H9 (cell line): ENCODE results near the gene PFDN1. TPM values are rescaled to one million over a fixed set of nuclear protein-coding genes. Genes with fewer than 3 reads are reported as not detected.

Experiments
- DNase-seq: peaks from one replicate; pipeline ENCODE4 v3.0.0-alpha.2; 2017
- H2AFZ ChIP-seq: one replicate; pipeline ENCODE4 v1.6.1; 2013; ENCODE audit warnings: mild to moderate bottlenecking, low read length, control low read depth, moderate library complexity
- H2AK5ac ChIP-seq: 2 replicates; pipeline ENCODE4 v1.6.1; 2013; ENCODE audit warnings: low read length, control low read depth, mixed read lengths; ENCODE audit not compliant: insufficient read length
- H2BK120ac ChIP-seq: one replicate; pipeline ENCODE4 v1.6.1; 2013; ENCODE audit warnings: low read depth, mild to moderate bottlenecking, low read length, control low read depth, inconsistent platforms; ENCODE audit not compliant: poor library complexity, severe bottlenecking
- H2BK12ac ChIP-seq: 2 replicates; pipeline ENCODE4 v1.6.1; 2013; ENCODE audit warnings: low read length, control low read depth, mixed read lengths, low read depth; ENCODE audit not compliant: insufficient read length
- H2BK15ac ChIP-seq: 2 replicates; pipeline ENCODE4 v1.6.1; 2013; ENCODE audit warnings: low read depth, low read length, control low read depth
- H2BK20ac ChIP-seq: one replicate; pipeline ENCODE4 v1.6.1; 2013; ENCODE audit warnings: low read depth, mild to moderate bottlenecking, low read length, control low read depth, inconsistent platforms; ENCODE audit not compliant: poor library complexity, severe bottlenecking
- H2BK5ac ChIP-seq: 2 replicates; pipeline ENCODE4 v1.6.1; 2013; ENCODE audit warnings: low read length, control low read depth, mixed read lengths; ENCODE audit not compliant: insufficient read length
- H3K14ac ChIP-seq: 2 replicates; pipeline ENCODE4 v1.6.1; 2013; ENCODE audit warnings: low read length, control low read depth; ENCODE audit not compliant: insufficient read depth
- H3K18ac ChIP-seq: 2 replicates; pipeline ENCODE4 v1.6.1; 2013; ENCODE audit warnings: low read depth, mild to moderate bottlenecking, mixed read lengths, low read length, control low read depth; ENCODE audit not compliant: insufficient read length
- H3K23ac ChIP-seq: 2 replicates; pipeline ENCODE4 v1.6.1; 2013; ENCODE audit warnings: low read length, control low read depth, mixed read lengths, low read depth; ENCODE audit not compliant: insufficient read length
- H3K23me2 ChIP-seq: 2 replicates; pipeline ENCODE4 v1.6.1; 2013; ENCODE audit warnings: low read depth, mild to moderate bottlenecking, mixed read lengths, low read length, control low read depth; ENCODE audit not compliant: insufficient read length, poor library complexity, severe bottlenecking
- H3K27ac ChIP-seq: 2 replicates; pipeline ENCODE4 v1.5.1; 2013; ENCODE audit warnings: low read length, control low read depth, mixed read lengths, low read depth; ENCODE audit not compliant: insufficient read length
- H3K27me3 ChIP-seq: 2 replicates; pipeline ENCODE4 v1.6.1; 2013; ENCODE audit warnings: low read length, control low read depth, inconsistent platforms; ENCODE audit not compliant: insufficient read depth
- H3K4ac ChIP-seq: 2 replicates; pipeline ENCODE4 v1.6.1; 2013; ENCODE audit warnings: low read depth, mild to moderate bottlenecking, control low read depth, inconsistent platforms, low read length, moderate library complexity
- H3K4me1 ChIP-seq: 2 replicates; pipeline ENCODE4 v1.6.1; 2013; ENCODE audit warnings: low read length, control low read depth, inconsistent platforms; ENCODE audit not compliant: insufficient read depth
- H3K4me2 ChIP-seq: 2 replicates; pipeline ENCODE4 v1.6.1; 2013; ENCODE audit warnings: low read length, control low read depth, mixed read lengths; ENCODE audit not compliant: insufficient read length, insufficient read depth
- H3K56ac ChIP-seq: 2 replicates; pipeline ENCODE4 v1.6.1; 2013; ENCODE audit warnings: low read depth, mild to moderate bottlenecking, mixed read lengths, low read length, control low read depth; ENCODE audit not compliant: insufficient read length
- H3K79me1 ChIP-seq: 2 replicates; pipeline ENCODE4 v1.6.1; 2013; ENCODE audit warnings: low read depth, mild to moderate bottlenecking, moderate library complexity, low read length, control low read depth, inconsistent platforms; ENCODE audit not compliant: insufficient read depth, poor library complexity, severe bottlenecking
- H3K79me2 ChIP-seq: 2 replicates; pipeline ENCODE4 v1.6.1; 2013; ENCODE audit warnings: low read length, control low read depth, inconsistent platforms; ENCODE audit not compliant: insufficient read depth
- H3K9ac ChIP-seq: 2 replicates; pipeline ENCODE4 v1.6.1; 2013; ENCODE audit warnings: low read length, control low read depth, mixed read lengths; ENCODE audit not compliant: insufficient read length; ENCODE audit errors: extremely low read depth
- H3K9me3 ChIP-seq: one replicate; pipeline ENCODE4 v1.6.1; 2013; ENCODE audit warnings: low read depth, low read length, inconsistent platforms; ENCODE audit not compliant: control insufficient read depth
- H3T11ph ChIP-seq: one replicate; pipeline ENCODE4 v1.6.1; 2013; ENCODE audit warnings: mild to moderate bottlenecking, low read length, control low read depth, inconsistent platforms
- H4K20me1 ChIP-seq: one replicate; pipeline ENCODE4 v1.6.1; 2013; ENCODE audit not compliant: control insufficient read depth, insufficient read length, insufficient read depth
- H4K5ac ChIP-seq: 2 replicates; pipeline ENCODE4 v1.6.1; 2013; ENCODE audit warnings: low read depth, mild to moderate bottlenecking, mixed read lengths, low read length, control low read depth; ENCODE audit not compliant: insufficient read length
- H4K8ac ChIP-seq: replicated peaks from 2 replicates; pipeline ENCODE4 v1.6.1; 2013; ENCODE audit warnings: low read length, control low read depth, mixed read lengths, low read depth; ENCODE audit not compliant: insufficient read length
- H4K91ac ChIP-seq: 2 replicates; pipeline ENCODE4 v1.6.1; 2013; ENCODE audit warnings: low read depth, mild to moderate bottlenecking, moderate library complexity, mixed read lengths, low read length, control low read depth; ENCODE audit not compliant: insufficient read length
- H3K27ac Mint-ChIP-seq, 3 experiments: 2 replicates in 2 of 3; 3 replicates in 1 of 3; pipeline ENCODE4 v1.8.0; 2020 to 2021; ENCODE audit warnings: mixed read lengths in 3 of 3, mild to moderate bottlenecking in 1 of 3, moderate library complexity in 1 of 3
- H3K27me3 Mint-ChIP-seq: 2 replicates; pipeline ENCODE4 v1.8.0; 2021; ENCODE audit warnings: low read depth, mild to moderate bottlenecking, moderate library complexity, mixed read lengths
- H3K36me3 Mint-ChIP-seq, 3 experiments: 2 replicates in 2 of 3; 3 replicates in 1 of 3; pipeline ENCODE4 v1.8.0; 2020 to 2021; ENCODE audit warnings: low read depth in 3 of 3, mixed read lengths in 3 of 3; ENCODE audit not compliant: insufficient read depth in 1 of 3
- H3K4me1 Mint-ChIP-seq, 2 experiments: 2 replicates each; pipeline ENCODE4 v1.8.0; 2020; ENCODE audit warnings: mixed read lengths in 2 of 2
- H3K4me3 Mint-ChIP-seq, 2 experiments: 2 replicates in 1 of 2; 3 replicates in 1 of 2; pipeline ENCODE4 v1.8.0; 2020 to 2021; ENCODE audit warnings: mild to moderate bottlenecking in 2 of 2, mixed read lengths in 2 of 2, moderate library complexity in 1 of 2
- H3K9me3 Mint-ChIP-seq, 2 experiments: 2 replicates in 1 of 2; 3 replicates in 1 of 2; pipeline ENCODE4 v1.8.0; 2020; ENCODE audit warnings: mild to moderate bottlenecking in 2 of 2, mixed read lengths in 2 of 2, moderate library complexity in 1 of 2
- CTCF ChIP-seq: fragments of 200-600 bp; sonication (generic); conservative IDR thresholded peaks from 3 replicates; pipeline ENCODE4 v1.8.0; 2021; ENCODE audit warnings: antibody characterized with exemption, mild to moderate bottlenecking
- WGBS: extraction: QIAGEN DNeasy Blood & Tissue Kit; methylation state at CpG from one replicate; pipeline ENCODE4 v1.1.7; 2013; ENCODE audit warnings: missing lambda C conversion rate, low lambda C conversion rate, mixed read lengths; ENCODE audit not compliant: insufficient read length; ENCODE audit errors: extremely low coverage; 5-methylcytosine and 5-hydroxymethylcytosine counted together
- total RNA-seq: library from RNA; stranded (reverse); gene quantifications from 2 replicates; pipeline ENCODE4 v1.2.1, GENCODE V29; 2021

PFDN1 gene
- total RNA-seq, 1 experiment from 2014 or later = 58.3 TPM

DNA sequence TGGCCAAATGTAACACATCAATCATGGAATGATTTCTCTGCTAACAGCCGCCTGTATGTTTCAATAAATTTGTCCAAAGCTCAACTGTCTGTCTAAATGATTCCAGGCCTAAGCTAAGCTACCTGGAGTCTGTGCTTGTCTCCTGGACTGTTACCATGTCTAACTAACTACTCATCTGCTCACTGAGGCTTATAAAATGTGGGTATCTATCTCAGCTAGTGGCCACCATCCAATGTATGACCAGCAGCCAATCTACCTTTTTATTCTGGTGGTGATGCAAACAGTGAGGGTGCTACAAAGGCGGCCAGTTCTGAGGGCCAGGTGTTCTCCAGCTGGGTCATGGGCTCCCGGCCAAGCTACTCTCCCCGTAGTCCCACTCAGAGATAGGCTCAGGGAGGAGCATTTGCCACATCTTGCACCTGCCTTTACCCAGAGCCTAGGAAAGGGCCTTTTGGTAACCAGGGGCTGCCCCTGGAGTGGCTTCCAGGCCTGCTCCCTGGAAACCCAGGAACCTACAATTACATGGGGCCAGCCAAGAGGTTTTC lies 59.1 kb downstream of the PFDN1 start:
- Histone ChIP-seq H3K56ac (no peak overlapping the region), H3K79me1 (no peaks in the 10 kb centered on the region), H3K4me1 (peaks cover 9% of the 10 kb centered on the region), H3K4ac (no peak overlapping the region), H3K4me2 (no peak overlapping the region), H4K5ac (no peak overlapping the region), H4K20me1 (no peaks in the 10 kb centered on the region), H3K23me2 (no peaks in the 10 kb centered on the region), H2AFZ (no peak overlapping the region), H2BK20ac (no peak overlapping the region), H4K91ac (no peak overlapping the region), H2BK12ac (no peak overlapping the region), H2AK5ac (no peak overlapping the region), H3K18ac (no peak overlapping the region), H3K14ac (no peak overlapping the region), H3T11ph (no peak overlapping the region), H3K23ac (no peak overlapping the region), H3K9ac (no peak overlapping the region), H3K27ac (no peak overlapping the region), H2BK15ac (no peak overlapping the region), H2BK5ac (no peak overlapping the region), H3K79me2 (no peaks in the 10 kb centered on the region), H2BK120ac (no peak overlapping the region), H3K9me3 (no peaks in the 10 kb centered on the region), H3K27me3 (no peaks in the 10 kb centered on the region), H4K8ac (no peak overlapping the region)
- Mint-ChIP-seq H3K27me3 (no peaks in the 10 kb centered on the region), H3K4me3 (no peak overlapping the region), H3K27ac (no peak overlapping the region), H3K36me3 (peaks cover 0 to 18% (median 6%) of the 10 kb centered on the region in 3 experiments; a peak in 4 of 7 replicates), H3K4me1 (peaks cover 34% of the 10 kb centered on the region in 2 experiments), H3K9me3 (no peaks in the 10 kb centered on the region)
- DNase-seq = no peak
- no CpG with 5 or more reads among the region's 4 CpGs for WGBS
- TF ChIP-seq CTCF = no peak
